Muscle layer of colon (tissue), 2 donors: ENCODE data around the gene TSSC4.

Experiments
- H3K27ac ChIP-seq: one replicate; pipeline ENCODE4 v1.7.0; 2013; ENCODE audit warnings: low read depth, mild to moderate bottlenecking, low read length, moderate library complexity
- H3K27me3 ChIP-seq, 2 donors: one replicate each; pipeline ENCODE4 v1.7.0; 2013; ENCODE audit warnings: low read length in 2 of 2, mild to moderate bottlenecking in 2 of 2; ENCODE audit not compliant: insufficient read depth in 2 of 2, control insufficient read depth in 1 of 2
- H3K36me3 ChIP-seq: one replicate; pipeline ENCODE4 v1.7.0; 2013; ENCODE audit warnings: mild to moderate bottlenecking, low read length; ENCODE audit not compliant: insufficient read depth
- H3K4me1 ChIP-seq: one replicate; pipeline ENCODE4 v1.7.0; 2013; ENCODE audit warnings: mild to moderate bottlenecking, low read length; ENCODE audit not compliant: insufficient read depth
- H3K4me3 ChIP-seq, 2 donors: one replicate each; pipeline ENCODE4 v1.7.0; 2013; ENCODE audit warnings: low read length in 2 of 2, low read depth in 1 of 2, mild to moderate bottlenecking in 1 of 2, moderate library complexity in 1 of 2
- H3K9ac ChIP-seq: one replicate; pipeline ENCODE4 v1.7.0; 2013; ENCODE audit warnings: low read length
- H3K9me3 ChIP-seq: one replicate; pipeline ENCODE4 v1.7.0; 2013; ENCODE audit warnings: mild to moderate bottlenecking, low read length
- donor health status: abdominal sarcoma.
- donor health status: Adenocarcinoma of cecum.

The TSSC4 gene

DNA sequence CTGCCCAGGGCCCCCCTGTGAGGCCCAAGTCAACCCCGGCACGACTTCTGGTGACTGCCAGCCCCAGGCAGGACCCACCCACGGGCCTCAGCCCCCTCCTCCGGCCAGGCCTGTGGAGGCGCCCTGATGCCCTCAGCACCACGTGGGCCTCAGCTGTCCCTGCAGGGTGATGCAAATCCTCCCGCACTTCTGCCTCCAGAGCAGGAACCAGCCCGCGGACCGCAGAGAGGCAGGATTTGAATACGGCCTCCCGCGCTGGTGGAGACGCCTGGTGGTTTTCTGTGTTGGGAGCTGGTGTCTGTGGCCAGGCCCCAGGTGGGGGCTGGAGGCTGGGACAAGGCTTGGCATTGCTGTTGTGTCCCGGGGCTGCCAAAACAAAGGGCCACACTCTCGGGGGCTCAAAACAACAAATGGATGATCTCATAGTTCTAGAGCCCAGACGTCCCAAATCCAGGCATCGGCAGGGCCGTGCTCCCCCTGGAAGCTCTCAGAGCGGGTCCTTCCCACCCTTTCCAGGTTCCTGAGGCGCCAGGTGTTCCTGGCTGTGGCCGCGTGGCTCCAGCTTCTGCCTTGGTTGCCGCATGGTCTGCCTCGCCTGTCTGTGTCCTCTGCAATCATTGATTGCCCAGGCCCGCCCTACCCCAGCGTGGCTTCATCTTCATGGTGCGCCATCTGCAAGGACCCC lies 24.4 kb downstream of the TSSC4 start:
- no peak overlapping the region for H3K27ac ChIP-seq
- no peaks in the 10 kb centered on the region for H3K36me3 ChIP-seq
- H3K4me1 ChIP-seq: peaks cover under 1% of the 10 kb centered on the region
- H3K27me3 ChIP-seq: peaks cover 0 to 7% of the 10 kb centered on the region in 2 donors
- no peaks in the 10 kb centered on the region for H3K9me3 ChIP-seq
- no peak overlapping the region for H3K9ac ChIP-seq
- no peak overlapping the region for H3K4me3 ChIP-seq

DNA sequence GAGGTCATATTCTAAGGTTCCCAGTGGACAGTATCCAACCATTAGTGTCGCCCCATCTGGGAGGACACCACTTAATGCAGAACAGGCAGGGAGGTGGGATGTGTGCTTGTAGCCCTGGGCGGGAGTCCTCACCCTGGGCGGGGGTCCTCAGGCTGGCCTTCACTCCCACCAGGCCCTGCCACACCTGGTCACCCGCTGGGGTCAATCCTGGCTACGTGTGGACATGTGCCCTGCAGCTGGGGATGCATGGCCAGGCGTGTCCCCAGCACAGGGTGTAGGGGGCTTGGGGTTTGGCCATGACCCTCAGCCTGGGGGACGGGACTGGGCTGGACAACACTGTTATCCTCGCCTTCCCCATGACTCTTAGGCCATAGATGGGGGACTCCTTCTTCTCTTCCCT lies 25.0 kb downstream of the TSSC4 start:
- Histone ChIP-seq H3K27me3 (peaks cover 0 to 7% of the 10 kb centered on the region in 2 donors), H3K4me1 (no peaks in the 10 kb centered on the region), H3K4me3 (no peak overlapping the region), H3K36me3 (no peaks in the 10 kb centered on the region), H3K9ac (no peak overlapping the region), H3K9me3 (no peaks in the 10 kb centered on the region), H3K27ac (no peak overlapping the region)

DNA sequence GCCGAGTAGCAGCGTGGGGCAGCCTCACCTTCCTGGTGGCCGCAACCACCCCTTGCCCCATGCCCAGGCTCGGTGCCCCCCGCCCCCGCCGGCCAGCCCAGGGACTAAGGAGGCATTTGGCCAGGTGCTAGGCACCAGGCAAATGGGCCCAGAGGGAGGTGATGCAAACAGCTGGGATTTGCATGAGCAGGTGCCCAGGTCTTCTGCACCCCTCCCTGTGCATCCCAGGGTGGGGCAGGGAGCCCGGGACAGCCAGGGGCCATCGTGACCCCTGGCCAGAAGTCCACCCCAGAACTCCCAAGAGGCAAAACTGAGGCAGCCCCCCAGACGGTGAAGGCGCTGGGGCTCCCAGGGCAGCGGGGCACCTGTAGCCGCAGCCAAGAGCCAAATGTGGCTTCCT lies 25.7 kb downstream of the TSSC4 start:
- H3K9ac ChIP-seq: no peak overlapping the region
- H3K27me3 ChIP-seq: peaks cover 0 to 5% of the 10 kb centered on the region in 2 donors
- no peaks in the 10 kb centered on the region for H3K9me3 ChIP-seq

DNA sequence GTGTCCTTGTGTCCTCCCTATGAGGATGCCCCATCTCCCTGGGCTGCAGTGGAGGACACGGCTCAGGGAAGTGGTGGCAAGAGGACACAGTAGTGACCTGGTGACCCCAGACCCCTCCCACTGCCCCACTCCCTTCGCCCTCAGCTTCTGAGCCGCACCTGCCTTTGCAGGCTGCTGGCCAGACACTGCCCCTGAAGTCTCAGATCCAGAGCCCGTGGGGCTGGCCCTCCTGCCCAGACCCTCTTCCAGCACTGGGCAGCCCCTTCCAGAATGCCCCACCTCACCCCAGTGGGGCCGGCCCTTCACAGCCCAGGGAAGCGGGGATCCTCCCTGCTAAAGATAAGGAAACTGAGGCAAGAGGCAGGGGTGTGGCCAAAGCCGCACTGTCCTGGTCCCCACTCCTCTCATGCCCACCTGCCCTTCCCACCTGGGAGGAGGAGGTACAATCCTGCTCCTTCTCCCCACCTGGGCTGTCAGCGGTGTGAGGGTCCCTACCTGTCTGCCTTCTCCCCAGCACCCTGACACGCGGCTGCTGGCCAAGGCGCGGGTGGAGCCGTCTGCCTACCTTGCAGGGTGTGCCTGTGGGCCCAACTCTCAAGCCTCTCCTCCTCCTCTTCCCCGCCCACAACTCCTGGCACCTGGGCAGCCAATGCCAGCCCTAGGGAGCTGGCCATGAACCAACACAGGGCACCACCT lies 26.4 kb downstream of the TSSC4 start:
- no peaks in the 10 kb centered on the region for H3K9me3 ChIP-seq
- no peaks in the 10 kb centered on the region for H3K4me1 ChIP-seq

More for the DNA sequence above, 25.7 kb downstream of the TSSC4 start:
- Histone ChIP-seq H3K4me3 (no peak overlapping the region), H3K4me1 (no peaks in the 10 kb centered on the region), H3K36me3 (no peaks in the 10 kb centered on the region), H3K27ac (no peak overlapping the region)

DNA sequence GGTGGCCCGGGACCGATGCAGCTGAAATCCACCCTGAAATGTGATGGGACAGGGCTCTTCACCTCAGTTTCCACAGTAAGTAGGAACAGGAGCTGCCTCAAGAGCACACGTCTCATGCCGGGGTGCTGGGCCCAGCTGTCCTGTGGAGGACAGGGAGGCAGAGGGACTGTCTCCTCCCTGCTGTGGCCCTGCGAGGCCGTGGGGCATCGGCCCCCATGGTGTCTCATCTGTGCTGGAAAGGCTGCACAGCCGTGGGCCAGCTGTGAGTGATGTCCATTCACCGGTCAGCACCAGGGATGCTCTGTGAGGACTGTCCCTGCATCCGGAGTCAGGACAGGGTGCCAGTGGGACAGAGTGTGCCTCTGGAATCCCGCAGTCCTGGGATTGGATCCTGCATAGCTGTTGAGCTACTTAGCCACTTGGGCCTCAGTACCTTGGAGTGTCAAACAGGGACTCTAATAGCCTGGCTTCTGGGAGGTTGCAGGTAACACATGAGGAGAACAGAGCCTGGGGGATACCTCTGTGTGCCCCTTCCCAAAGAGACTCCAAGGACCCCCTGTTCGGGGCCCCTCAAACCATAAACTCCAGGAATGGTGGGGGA lies 27.3 kb downstream of the TSSC4 start:
- Histone ChIP-seq H3K4me3 (no peak overlapping the region), H3K9me3 (no peaks in the 10 kb centered on the region), H3K9ac (no peak overlapping the region), H3K27ac (no peak overlapping the region), H3K4me1 (no peaks in the 10 kb centered on the region), H3K27me3 (no peaks in the 10 kb centered on the region), H3K36me3 (no peaks in the 10 kb centered on the region)

More for the DNA sequence above, 26.4 kb downstream of the TSSC4 start:
- no peak overlapping the region for H3K27ac ChIP-seq
- no peak overlapping the region for H3K4me3 ChIP-seq
- H3K27me3 ChIP-seq: no peaks in the 10 kb centered on the region
- no peaks in the 10 kb centered on the region for H3K36me3 ChIP-seq
- no peak overlapping the region for H3K9ac ChIP-seq

DNA sequence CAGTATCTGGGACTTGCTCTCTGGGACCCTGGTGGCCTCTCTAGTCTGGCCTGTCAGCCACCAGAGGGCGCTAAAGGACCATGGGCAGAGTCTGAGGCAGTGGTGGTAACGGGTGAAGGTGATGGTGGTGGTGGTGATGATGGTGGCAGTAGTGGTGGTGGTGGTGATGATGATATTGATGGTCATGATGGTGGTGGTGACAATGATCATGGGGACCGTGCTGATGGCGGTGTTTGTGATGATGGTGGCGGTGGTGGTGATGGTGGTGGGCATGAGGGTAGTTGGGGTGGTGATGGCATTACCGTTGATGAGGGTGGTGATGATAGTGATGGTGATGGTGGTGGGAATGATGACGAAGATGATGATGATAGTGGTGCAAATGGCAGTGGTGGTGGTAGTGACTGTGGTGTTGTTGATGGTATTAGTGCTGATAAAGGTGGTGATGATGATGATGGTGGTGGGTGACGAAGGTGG lies 27.8 kb downstream of the TSSC4 start:
- Histone ChIP-seq H3K27ac (no peak overlapping the region), H3K27me3 (no peaks in the 10 kb centered on the region), H3K9ac (no peak overlapping the region), H3K36me3 (no peaks in the 10 kb centered on the region), H3K4me1 (no peaks in the 10 kb centered on the region), H3K4me3 (no peak overlapping the region), H3K9me3 (no peaks in the 10 kb centered on the region)

DNA sequence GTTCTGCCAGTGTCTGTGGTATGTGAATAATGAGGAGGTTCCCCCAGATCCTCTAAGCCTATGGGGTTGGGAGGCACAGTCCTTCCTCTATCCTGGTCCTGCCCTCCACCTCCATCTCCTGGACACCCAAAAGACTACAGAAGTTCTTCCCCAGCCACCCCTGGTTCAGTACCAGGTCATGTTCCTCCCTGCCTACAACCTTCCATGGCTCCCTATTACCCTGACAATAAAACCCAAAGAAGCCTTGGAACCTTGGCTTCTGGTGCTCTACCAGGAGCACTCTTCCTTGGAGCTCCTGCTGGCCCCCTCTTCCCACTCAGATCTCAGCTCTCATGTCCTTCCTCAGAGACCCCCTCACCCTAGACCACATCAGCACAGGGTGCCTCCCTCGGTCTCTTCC lies 30.8 kb downstream of the TSSC4 start:
- Histone ChIP-seq H3K36me3 (no peaks in the 10 kb centered on the region), H3K9me3 (no peaks in the 10 kb centered on the region), H3K4me1 (no peaks in the 10 kb centered on the region)

DNA sequence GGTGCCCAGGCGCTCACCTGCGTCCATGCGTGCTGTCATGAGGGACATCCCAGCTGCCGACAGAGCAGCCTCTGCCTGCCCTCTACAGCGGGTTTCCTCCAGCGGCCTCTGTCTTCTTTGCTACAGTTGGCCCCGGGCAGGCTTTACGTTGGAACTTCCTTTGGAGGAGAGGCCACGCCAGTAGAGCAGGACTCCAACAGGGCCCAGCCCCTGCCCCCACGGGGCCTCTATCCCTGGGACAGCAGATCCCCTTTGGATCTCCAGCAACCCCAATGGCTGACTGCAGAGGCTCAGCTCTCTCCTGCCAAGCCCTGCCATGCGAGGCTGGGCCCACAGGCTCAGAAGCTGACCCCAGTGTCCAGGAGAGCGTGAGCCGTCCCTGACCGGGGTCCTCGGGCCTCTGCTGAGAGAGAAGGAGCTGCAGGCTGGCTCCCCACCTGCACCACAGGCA lies 31.6 kb downstream of the TSSC4 start:
- H3K4me3 ChIP-seq: no peak overlapping the region
- no peak overlapping the region for H3K9ac ChIP-seq
- H3K36me3 ChIP-seq: no peaks in the 10 kb centered on the region
- H3K27ac ChIP-seq: no peak overlapping the region
- H3K9me3 ChIP-seq: no peaks in the 10 kb centered on the region
- peaks cover 4 to 6% of the 10 kb centered on the region in 2 donors for H3K27me3 ChIP-seq
- no peaks in the 10 kb centered on the region for H3K4me1 ChIP-seq

More for the DNA sequence above, 30.8 kb downstream of the TSSC4 start:
- H3K27me3 ChIP-seq: peaks cover 4 to 6% of the 10 kb centered on the region in 2 donors
- no peak overlapping the region for H3K9ac ChIP-seq
- no peak overlapping the region for H3K27ac ChIP-seq
- no peak overlapping the region for H3K4me3 ChIP-seq

DNA sequence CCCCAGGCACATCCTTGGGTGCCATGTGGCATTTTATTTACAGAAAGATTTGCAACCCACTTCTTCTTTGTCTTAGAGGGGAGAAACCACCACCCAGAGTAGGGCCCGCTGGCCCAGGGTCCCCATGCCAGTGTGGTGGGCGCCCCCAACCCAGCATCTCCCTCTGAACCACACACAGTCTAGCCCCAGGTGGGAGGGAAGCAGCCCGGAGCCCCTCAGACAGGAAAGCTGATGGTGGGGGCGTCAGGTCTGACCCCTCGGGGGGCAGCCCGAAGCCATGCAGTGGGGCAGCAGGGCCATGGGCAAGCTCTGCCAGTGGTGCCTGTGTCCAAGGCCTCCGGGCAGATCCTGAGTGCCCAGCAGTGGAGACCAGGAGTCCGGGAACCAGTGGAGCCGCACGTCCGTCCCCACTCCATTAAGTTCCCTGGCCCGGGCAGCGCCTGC lies 32.1 kb downstream of the TSSC4 start:
- no peaks in the 10 kb centered on the region for H3K4me1 ChIP-seq
- H3K9ac ChIP-seq: no peak overlapping the region
- H3K27me3 ChIP-seq: peaks cover 4 to 6% of the 10 kb centered on the region in 2 donors
- H3K36me3 ChIP-seq: no peaks in the 10 kb centered on the region
- H3K4me3 ChIP-seq: no peak overlapping the region
- no peaks in the 10 kb centered on the region for H3K9me3 ChIP-seq
- H3K27ac ChIP-seq: no peak overlapping the region

DNA sequence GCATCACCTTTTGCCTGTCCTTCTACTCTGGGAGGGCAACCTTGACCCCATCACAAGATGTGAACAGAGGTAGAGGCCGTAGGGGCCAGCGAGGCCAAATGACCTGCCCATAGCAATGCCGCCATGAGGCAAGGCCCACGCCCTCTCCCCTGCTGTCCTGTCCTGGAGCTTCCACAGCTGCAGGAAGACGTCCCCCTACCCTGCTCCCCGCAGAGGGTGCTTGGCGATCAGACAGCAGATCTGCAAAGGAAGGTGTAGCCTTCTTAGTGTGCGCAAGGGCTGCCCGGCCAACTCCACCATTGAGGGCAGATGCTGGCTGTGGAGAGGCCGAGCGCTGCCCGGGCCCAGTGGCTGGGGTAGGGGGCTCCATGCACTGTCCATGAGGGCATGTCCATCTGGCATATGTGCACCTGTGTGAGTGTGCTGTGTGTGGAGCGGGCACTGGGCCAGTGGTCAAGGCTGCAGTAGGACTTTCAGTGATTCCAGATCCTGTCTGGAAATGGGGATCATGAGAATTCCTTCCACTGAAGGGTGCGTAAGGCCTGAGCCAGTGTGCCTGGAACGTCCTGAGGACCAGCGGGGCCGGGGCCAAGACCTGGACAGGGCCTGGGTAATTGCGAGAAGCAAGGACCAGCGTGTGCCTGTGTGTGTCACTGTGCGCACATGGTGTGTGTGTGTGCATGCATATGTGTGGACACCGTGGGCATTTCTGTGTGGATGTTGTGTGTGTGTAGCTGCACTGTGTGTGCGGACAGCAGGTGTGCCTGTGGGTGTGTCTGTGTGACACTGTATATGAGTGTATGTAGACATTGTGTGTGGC lies 32.8 kb downstream of the TSSC4 start:
- no peaks in the 10 kb centered on the region for H3K36me3 ChIP-seq
- H3K9me3 ChIP-seq: no peaks in the 10 kb centered on the region
- H3K4me3 ChIP-seq: no peak overlapping the region
- H3K27me3 ChIP-seq: peaks cover 4 to 6% of the 10 kb centered on the region in 2 donors
- H3K4me1 ChIP-seq: no peaks in the 10 kb centered on the region
- no peak overlapping the region for H3K27ac ChIP-seq
- no peak overlapping the region for H3K9ac ChIP-seq

DNA sequence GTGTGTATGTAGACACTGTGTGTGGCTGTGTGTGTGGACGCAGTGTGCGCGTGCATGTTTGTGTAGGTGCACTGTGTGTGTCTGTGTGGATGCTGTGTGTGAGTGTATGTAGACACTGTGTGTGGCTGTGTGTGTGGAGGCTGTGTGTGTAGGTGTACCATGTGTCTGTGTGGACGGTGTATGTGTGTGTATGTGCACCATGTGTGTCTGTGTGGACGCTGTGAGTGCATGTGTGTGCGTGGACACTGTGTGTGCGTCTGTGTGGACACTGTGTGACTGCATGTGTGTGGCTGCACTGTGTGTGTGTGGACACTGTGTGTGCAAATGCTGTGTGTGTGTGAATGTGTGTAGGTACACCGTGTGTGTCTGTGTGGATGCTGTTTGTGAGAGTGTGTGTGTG lies 33.5 kb downstream of the TSSC4 start:
- no peaks in the 10 kb centered on the region for H3K9me3 ChIP-seq
- H3K27me3 ChIP-seq: peaks cover 4 to 6% of the 10 kb centered on the region in 2 donors
- no peak overlapping the region for H3K9ac ChIP-seq
- no peak overlapping the region for H3K27ac ChIP-seq
- H3K4me1 ChIP-seq: no peaks in the 10 kb centered on the region
- no peak overlapping the region for H3K4me3 ChIP-seq
- H3K36me3 ChIP-seq: no peaks in the 10 kb centered on the region
